Measurements from ENCODE around the gene ASIC1. TPM values are rescaled to one million over a fixed set of nuclear protein-coding genes. Genes with fewer than 3 reads are reported as not detected.

ASIC1 gene
- polyA plus RNA-seq, 4 donors, result 3.4 to 4.8 (median 4.6) TPM

DNA sequence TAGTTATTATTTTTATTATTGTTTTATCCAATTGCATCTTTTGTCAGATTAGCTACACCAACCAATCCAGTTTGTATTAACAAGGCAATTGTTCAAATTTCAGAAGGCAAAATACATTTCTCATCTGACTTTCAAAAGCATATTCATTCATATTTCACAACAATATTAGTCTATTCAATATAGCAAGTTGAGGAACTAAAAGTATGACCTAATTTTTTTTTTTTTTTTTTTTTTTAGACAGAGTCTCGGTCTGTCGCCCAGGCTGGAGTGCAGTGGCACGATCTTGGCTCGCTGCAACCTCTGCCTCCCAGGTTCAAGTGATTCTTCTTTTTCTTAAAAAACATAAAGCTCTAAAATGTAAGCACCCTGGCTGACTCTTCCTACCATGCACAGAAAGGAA lies 71.9 kb downstream of the ASIC1 start:
- DNase-seq (ENCODE audit: low read depth in 4 of 4, low spot score in 3 of 4), result no peak

DNA sequence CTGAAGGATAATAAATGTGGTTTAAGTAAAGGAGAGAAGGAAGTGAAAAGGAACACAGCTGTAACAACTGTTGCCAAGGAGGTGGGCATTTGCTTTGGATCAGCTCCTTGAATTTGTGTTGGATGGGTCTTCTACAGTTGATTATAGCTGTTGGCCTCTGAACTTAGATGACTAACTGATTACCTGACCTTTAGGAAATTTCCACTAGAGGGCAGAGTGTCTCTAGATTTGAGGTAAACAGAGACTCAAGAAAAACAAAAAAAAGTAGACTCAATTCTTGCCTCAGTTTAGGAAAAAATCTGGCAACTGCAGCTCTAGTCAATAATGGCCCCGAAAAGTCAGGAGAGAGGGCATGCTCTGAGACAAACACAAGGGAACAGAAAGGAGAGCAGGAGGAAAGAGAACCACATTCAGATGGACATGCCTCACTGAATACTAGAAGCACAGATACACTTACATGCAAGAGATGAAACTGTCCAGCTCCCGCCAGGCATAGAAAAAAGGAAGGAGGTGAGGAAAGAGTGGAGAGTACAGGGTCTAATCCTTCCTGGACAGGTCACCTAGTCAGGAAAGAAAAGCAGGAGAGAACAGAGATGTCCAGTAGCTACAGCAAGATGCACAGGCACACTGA lies 75.2 kb downstream of the ASIC1 start:
- no peak for DNase-seq (ENCODE audit: low read depth in 4 of 4, low spot score in 3 of 4)

Other genes with a start within 250 kb of the ASIC1 start
- 10 to 100 TPM; 17.0 to 21.8 (median 17.4) TPM for gene NCKAP5L, start 229.2 kb upstream of the ASIC1 start, polyA plus RNA-seq (ENCODE audit: insufficient read length in 4 of 4)
- gene BCDIN3D, start 214.5 kb upstream of the ASIC1 start, polyA plus RNA-seq (ENCODE audit: insufficient read length in 4 of 4), result 1 to 10 TPM; 7.9 to 8.5 (median 8.3) TPM
- gene FAIM2, start 153.7 kb upstream of the ASIC1 start, polyA plus RNA-seq (ENCODE audit: insufficient read length in 4 of 4), result 1 to 10 TPM; 1.3 to 6.1 (median 4.6) TPM
- 100 to 1,000 TPM in 2 of 4 donors, 10 to 100 TPM in 2; 93.0 to 265 (median 104) TPM for gene AQP2, start 106.9 kb upstream of the ASIC1 start, polyA plus RNA-seq (ENCODE audit: insufficient read length in 4 of 4)
- gene AQP5, start 95.7 kb upstream of the ASIC1 start, polyA plus RNA-seq (ENCODE audit: insufficient read length in 4 of 4), result 1 to 10 TPM; 1.7 to 4.0 (median 2.0) TPM
- gene AQP6, start 84.6 kb upstream of the ASIC1 start, polyA plus RNA-seq (ENCODE audit: insufficient read length in 4 of 4), result 10 to 100 TPM; 16.0 to 22.1 (median 19.6) TPM
- gene RACGAP1, start 32.1 kb upstream of the ASIC1 start, polyA plus RNA-seq (ENCODE audit: insufficient read length in 4 of 4), result 10 to 100 TPM; 42.4 to 54.4 (median 49.8) TPM
- gene SMARCD1, start 27.7 kb downstream of the ASIC1 start, polyA plus RNA-seq (ENCODE audit: insufficient read length in 4 of 4), result 100 to 1,000 TPM; 165 to 182 (median 176) TPM
- gene GPD1, start 46.4 kb downstream of the ASIC1 start, polyA plus RNA-seq (ENCODE audit: insufficient read length in 4 of 4), result 10 to 100 TPM; 52.2 to 82.4 (median 64.7) TPM
- 10 to 100 TPM; 50.6 to 62.1 (median 52.5) TPM for gene COX14, start 54.6 kb downstream of the ASIC1 start, polyA plus RNA-seq (ENCODE audit: insufficient read length in 4 of 4)
- 10 to 100 TPM; 72.5 to 82.9 (median 75.4) TPM for gene CERS5, start 109.8 kb downstream of the ASIC1 start, polyA plus RNA-seq (ENCODE audit: insufficient read length in 4 of 4)
- gene LIMA1, start 225.9 kb downstream of the ASIC1 start, polyA plus RNA-seq (ENCODE audit: insufficient read length in 4 of 4), result 100 to 1,000 TPM in 1 of 4 donors, 10 to 100 TPM in 3; 77.5 to 107 (median 93.1) TPM

Measured in right renal pelvis (tissue), 4 donors.